Mononuclear cell (primary cell): ENCODE data around the gene C1QTNF6. TPM values are rescaled to one million over a fixed set of nuclear protein-coding genes. Genes with fewer than 3 reads are reported as not detected.

ENCODE experiments used
- H3K27me3 ChIP-seq: 2 replicates; pipeline ENCODE4 v1.6.0; 2011; ENCODE audit warnings: low read length, control low read depth; ENCODE audit not compliant: insufficient read depth
- H3K4me1 ChIP-seq: 2 replicates; pipeline ENCODE4 v1.5.1; 2011; ENCODE audit warnings: mild to moderate bottlenecking, low read length, control low read depth; ENCODE audit not compliant: insufficient read depth
- H3K4me3 ChIP-seq: 2 replicates; pipeline ENCODE4 v1.5.1; 2011; ENCODE audit warnings: mild to moderate bottlenecking, low read length, moderate library complexity
- H3K9me3 ChIP-seq: 2 replicates; pipeline ENCODE4 v1.5.1; 2011; ENCODE audit warnings: low read depth, mild to moderate bottlenecking, control low read depth, low read length
- total RNA-seq: library from RNA; depleted of rRNA; stranded (reverse); fragments of >200 nt; gene quantifications from one replicate; pipeline ENCODE4 v1.2.3, GENCODE V29; 2012

The C1QTNF6 gene
- total RNA-seq, 1 donor = 1.4 TPM

DNA sequence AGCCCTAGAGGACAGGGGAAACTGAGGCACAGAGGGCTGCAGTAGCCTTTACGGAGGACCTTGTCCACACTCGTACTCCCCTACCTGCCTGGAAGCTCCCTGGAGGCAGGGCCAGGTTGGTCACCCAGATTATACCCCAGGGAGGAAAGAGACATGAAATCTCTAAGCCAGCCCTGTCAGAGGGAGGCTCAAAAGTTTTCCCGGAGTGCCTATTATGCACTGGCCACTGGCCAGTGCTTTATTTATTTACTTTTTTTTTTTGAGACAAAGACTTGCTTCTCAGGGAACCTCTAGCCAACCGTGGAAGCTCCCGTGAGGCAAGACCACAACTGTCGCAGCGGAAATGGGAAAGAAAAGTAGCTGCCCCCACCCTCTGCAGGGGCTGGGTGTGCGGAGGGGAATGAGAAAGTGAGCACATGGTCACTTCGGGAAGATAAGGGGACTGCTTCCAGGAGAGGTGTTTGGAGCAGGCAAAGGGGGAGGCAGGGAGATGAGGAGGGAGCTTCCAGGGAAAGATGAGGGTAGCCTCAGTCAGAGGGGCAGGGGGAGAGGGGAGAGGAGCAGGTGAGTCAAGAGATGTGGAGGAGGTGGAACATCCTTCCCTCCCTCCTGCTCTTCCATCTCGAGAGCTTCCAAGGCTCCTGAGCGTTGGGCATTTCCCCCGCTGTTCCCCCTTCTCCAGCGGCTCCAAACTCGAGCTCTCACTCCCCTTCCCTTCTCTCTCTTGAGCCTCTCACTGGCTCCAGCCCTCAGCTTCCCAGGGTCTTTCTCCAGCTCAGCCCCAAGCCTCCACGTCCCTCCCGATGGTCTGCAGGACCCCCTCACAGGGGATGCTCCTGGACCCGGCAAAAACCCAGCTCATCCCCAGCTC is 42.6 kb downstream of the C1QTNF6 start:
- Histone ChIP-seq H3K4me3 (peak overlapping the region; percentile 19), H3K4me1 (peaks cover 21% of the 10 kb centered on the region)

DNA sequence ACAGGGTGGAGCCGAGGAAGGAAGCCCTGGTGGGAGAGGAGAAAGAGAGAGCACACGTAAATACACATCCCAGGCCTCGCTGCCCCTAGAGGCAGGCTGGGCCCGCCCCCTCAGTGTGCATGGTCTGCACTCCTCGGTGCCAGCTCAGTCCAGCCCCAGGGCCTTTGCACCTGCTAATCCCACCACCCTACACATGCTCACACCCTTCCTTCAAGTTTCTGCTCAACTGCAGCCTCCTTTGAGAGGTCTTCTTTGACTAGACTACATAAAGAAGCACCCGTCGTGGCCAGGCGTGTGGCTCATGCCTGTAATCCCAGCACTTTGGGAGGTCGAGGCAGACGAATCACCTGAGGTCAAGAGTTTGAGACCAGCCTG is 43.9 kb downstream of the C1QTNF6 start:
- Histone ChIP-seq H3K4me1 (peaks cover 16% of the 10 kb centered on the region), H3K9me3 (no peaks in the 10 kb centered on the region), H3K4me3 (no peak overlapping the region), H3K27me3 (no peaks in the 10 kb centered on the region)

More for the DNA sequence above, 42.6 kb downstream of the C1QTNF6 start:
- Histone ChIP-seq H3K9me3 (no peaks in the 10 kb centered on the region), H3K27me3 (no peaks in the 10 kb centered on the region)

DNA sequence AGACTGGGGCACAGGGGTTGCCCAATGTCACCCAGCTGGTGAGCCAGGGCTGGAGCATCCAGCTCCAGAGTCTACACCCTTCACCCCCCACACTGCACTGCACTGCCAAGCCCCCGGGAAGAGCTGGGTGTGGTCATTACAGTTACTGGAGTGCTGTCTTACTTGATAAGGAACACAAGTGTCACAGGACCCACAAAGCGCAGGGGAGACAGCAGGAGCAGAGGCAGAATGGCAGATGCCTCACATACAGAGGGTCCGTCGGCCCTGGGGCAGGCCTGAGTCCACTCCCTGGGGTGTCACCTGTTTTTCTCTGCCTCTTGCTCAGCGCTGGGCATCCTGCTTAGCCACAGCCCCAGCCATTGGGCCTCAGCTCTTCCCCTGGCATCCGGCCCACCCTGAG is 46.1 kb downstream of the C1QTNF6 start:
- H3K4me1 ChIP-seq = peaks cover 9% of the 10 kb centered on the region

DNA sequence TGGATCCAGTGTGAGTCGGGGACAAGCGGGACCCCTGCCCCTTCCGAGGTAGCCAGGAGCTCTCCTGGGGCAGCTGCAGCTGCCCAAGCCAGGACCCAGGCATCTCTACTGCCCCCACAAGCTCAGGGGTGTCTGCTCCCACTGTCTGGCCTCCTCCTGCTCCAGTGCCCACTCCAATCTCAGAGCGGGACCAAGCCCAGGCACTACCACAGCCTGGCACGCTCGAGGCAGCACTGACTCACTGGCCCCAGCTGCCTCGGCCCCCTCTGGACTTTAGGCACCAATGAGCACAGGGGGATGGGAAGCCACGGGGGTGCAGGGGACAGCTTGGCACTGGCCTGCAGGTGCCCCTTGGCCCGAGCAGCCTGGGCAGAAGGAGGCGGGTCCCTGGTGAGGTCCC is 46.6 kb downstream of the C1QTNF6 start:
- Histone ChIP-seq H3K4me1 (peaks cover 6% of the 10 kb centered on the region), H3K4me3 (no peak overlapping the region), H3K9me3 (no peaks in the 10 kb centered on the region), H3K27me3 (no peaks in the 10 kb centered on the region)

More for the DNA sequence above, 46.1 kb downstream of the C1QTNF6 start:
- Histone ChIP-seq H3K27me3 (no peaks in the 10 kb centered on the region), H3K4me3 (no peak overlapping the region), H3K9me3 (no peaks in the 10 kb centered on the region)

DNA sequence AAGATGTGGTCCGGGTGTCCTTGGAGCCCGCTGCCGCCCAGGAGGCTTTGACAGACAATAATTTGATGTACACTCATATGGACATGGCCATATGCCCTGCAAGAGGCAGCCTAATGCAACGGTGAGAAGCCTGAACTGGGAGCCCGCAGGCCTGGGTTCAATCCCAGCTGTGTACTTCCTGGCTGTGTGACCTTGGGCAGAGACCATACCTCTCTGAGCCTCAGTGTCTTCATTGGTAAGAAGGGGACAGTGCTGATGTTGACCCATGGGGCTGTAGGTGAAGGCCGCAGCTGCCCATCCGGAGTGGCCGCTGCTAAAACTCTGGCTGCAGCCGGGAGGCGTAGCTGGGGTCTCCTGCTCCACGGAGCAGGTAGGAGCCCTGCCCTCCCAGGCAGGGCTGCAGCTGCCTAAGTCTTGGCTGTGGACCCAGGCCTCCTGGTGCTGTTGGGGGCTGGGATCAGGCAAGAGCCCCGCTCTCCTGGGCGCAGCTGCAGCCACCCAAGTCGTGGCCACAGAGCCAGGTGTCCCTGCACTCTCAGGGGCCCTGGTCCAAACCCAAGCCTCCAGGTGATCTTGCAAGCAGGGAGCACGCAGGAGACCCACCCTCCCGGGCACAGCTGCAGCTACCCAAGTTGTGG is 47.2 kb downstream of the C1QTNF6 start:
- H3K27me3 ChIP-seq = no peaks in the 10 kb centered on the region
- H3K4me3 ChIP-seq = no peak overlapping the region
- no peaks in the 10 kb centered on the region for H3K4me1 ChIP-seq
- H3K9me3 ChIP-seq = no peaks in the 10 kb centered on the region

DNA sequence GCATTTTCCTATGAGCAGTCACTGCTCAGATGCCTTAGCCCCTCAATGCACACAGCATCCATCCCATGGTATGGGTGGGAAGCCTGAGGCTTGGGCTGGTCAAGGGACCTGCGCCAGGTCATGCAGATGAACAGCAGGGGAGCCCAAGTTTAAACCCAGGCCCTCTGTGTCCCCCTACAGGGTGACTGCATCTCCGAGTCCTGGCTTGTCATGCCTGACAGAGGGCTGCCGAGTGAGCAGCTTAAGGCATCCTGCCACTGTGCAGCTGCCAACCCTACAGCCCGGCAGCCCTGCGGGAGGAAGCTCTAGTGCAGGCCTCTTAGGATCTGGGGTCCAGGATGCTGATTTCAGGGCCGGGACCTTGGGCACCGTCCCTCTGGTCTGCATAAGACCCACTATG is 48.3 kb downstream of the C1QTNF6 start:
- no peaks in the 10 kb centered on the region for H3K9me3 ChIP-seq
- no peak overlapping the region for H3K4me3 ChIP-seq
- no peaks in the 10 kb centered on the region for H3K4me1 ChIP-seq
- no peaks in the 10 kb centered on the region for H3K27me3 ChIP-seq

DNA sequence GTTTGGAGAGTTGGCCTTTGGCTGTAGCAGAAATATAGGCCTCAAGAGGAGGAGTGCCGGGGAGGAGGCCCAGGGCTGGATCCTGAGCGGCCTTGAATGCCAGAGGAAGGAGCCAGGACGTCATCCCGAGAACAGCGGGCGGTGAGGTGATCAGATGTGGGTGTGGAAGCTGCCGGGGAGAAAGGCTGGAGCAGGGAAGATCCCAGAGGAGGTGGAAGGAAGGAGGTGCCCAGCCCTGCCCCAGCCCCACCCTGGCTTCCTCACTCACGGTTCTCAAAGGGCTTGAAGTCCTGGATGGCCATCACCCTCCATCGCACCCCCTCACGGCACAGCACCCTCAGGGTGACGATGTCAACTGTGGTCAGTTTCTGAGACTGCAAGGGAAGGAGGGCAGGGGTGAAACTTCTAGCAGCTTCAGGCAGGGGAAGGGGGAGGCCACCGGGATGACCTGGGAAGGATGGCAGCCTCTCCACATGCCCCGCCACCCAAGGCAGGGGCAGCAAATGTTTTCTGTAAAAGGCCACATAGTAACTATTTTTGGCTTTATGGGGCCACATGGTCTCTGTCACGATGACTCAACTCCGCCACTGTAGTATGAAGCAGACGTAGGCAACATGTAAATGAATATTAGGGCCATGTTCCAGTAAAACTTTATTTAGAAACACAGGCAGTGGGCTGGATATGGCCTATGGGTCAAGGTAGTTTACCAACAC is 49.0 kb downstream of the C1QTNF6 start:
- H3K9me3 ChIP-seq = no peaks in the 10 kb centered on the region
- no peaks in the 10 kb centered on the region for H3K27me3 ChIP-seq
- H3K4me3 ChIP-seq = no peak overlapping the region
- no peaks in the 10 kb centered on the region for H3K4me1 ChIP-seq

DNA sequence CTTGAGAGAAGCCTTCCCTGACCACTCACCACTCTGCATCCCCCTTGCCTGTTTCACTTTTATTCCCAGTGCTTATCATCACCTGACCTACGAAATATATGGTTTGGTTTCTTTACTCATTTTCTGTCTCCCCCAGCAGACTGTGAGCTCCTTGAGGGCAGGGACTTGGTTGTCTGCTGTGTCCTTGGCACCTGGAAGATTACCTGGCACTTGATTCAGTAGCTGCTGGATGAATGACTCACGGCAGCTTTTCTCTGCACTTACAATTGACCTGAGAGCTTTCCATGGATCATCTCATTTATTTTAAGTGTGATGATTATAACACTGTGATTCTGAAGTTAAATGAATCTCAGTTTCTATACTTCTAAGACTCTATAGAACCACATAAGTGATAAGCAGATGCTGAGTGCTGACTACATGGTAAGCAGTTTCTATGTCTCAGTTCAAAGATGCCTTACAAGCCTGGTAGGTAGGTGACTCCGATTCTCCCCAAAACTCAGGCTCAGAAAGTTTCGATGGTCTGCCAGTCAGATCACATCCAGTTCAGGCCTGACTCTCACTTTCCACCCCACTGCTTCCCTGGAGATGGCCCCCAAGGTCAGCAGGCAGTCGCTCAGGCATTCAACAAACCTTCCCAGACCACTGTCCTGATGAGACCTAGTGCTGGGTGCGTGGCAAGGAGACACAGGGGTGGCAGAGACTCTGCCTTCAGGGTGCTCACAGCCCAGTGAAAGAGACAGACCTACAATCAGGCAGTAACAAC is 50.0 kb downstream of the C1QTNF6 start:
- H3K27me3 ChIP-seq = no peaks in the 10 kb centered on the region
- H3K4me1 ChIP-seq = no peaks in the 10 kb centered on the region
- no peaks in the 10 kb centered on the region for H3K9me3 ChIP-seq
- H3K4me3 ChIP-seq = no peak overlapping the region

DNA sequence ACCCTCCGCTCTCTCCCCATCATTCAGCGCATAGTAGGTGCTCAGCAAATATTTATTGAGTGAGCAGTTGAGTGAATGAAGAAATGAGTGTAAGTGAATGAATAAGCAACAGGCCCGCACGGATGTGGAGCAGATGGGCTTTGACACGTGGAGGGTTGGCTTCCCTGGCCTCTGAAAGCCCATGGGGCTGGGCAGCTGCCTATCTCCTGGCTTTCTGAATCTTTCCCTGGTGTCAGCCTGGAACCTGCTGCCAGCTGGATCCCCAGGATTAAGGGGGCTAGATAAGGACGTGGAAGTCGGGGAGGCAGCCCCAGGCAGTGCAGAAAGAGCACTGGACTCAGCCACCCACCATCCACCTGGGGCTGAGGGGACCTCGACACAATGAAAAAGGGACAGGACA is 50.9 kb downstream of the C1QTNF6 start:
- no peak overlapping the region for H3K4me3 ChIP-seq
- H3K9me3 ChIP-seq = no peaks in the 10 kb centered on the region
- H3K27me3 ChIP-seq = no peaks in the 10 kb centered on the region
- no peaks in the 10 kb centered on the region for H3K4me1 ChIP-seq

DNA sequence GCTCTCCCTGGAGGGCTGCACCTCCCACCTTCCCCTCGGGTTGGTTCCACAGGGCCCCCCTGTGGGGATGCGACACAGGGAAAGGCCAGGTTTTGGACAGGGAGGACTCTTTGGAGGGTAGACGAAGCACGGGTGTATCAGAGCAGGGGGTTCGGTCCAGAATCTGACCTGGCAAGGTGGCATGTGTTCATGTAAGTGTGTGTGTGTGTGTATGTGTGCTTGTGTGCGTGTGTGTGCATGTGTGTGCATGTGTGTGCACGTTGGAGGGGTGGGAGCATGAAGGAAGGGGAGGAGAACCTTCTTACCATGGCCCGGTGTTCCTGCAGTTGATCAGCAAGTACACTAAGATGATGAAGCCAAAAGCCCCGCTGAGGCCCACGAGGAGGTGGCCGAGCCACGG is 53.0 kb downstream of the C1QTNF6 start:
- no peak overlapping the region for H3K4me3 ChIP-seq
- no peaks in the 10 kb centered on the region for H3K27me3 ChIP-seq

DNA sequence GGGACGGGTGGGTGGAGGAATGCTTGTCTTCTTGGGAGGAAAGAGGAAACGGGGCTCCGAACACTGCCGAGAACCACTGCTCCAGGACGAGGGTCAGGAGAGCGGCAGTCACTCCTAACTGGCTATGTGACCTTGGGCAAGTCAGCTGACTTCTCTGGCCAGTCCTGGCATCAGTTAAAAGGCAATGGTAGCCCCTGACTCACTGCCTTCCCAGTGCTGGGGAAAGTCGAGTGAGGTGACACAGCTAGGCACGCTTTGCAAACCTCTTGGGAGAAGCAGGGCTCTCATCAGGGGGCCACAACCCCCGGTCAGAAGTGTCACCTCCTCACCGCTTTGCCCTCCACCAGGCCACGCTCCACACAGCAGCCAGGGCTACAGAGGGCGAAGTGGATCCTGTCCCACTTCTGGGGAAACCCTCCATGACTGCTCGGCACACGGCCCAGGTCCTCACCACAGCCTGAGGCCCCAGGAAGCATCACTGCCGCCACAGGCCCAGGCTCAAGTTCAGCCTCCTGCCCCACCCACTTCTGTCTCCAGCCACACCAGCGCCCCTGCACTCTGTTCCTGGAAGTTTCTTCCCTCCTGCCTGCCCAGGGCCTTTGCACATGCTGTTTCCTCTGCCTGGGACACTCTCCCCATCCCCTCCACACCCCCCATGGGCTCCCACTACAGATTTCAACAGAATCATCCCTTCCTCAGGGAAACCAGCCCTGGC is 54.6 kb downstream of the C1QTNF6 start:
- Histone ChIP-seq H3K4me3 (no peak overlapping the region), H3K4me1 (no peaks in the 10 kb centered on the region), H3K9me3 (no peaks in the 10 kb centered on the region), H3K27me3 (no peaks in the 10 kb centered on the region)

More for the DNA sequence above, 53.0 kb downstream of the C1QTNF6 start:
- no peaks in the 10 kb centered on the region for H3K4me1 ChIP-seq
- no peaks in the 10 kb centered on the region for H3K9me3 ChIP-seq

DNA sequence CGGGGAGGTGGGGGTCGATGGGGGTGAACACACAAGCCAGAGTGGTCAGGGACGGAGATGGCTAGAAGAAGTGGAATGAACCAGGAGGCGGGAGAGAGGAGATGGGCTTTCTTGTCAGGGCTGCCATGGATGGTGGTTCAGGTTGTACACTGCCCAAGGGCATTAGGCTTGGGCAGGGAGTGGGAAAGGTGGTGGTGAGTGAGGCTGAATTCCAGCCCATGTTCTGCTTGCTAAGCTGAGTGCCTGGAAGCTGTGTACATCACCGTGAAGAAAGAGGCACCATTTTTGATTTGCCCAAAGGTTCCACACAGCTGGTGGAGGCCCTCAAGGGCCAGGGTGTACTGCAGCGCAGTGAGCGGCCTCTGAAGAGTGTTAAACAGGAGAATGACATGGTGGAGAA is 55.3 kb downstream of the C1QTNF6 start:
- H3K9me3 ChIP-seq = no peaks in the 10 kb centered on the region
- H3K4me1 ChIP-seq = no peaks in the 10 kb centered on the region
- H3K27me3 ChIP-seq = no peaks in the 10 kb centered on the region
- H3K4me3 ChIP-seq = no peak overlapping the region
